Ramos (cell line): ENCODE results near the gene FAM149A.

Experiments used
- in situ Hi-C: fragments of 300-500 bp; cut with MboI; formaldehyde crosslinking; loops from one replicate; pipeline ENCODE4 v1.14.3; 2022; ENCODE audit warnings: low sequenced_read_pairs; ENCODE audit not compliant: unreplicated experiment

FAM149A gene

GRCh38 chr4:186104114-186104889 lies at the start of gene FAM149A:
Gene FAM149A, plus strand, starts transcription at chr4:186104704.
- in situ Hi-C loops, result no loop called here

GRCh38 chr4:186058253-186058979 lies 46.1 kb upstream of the FAM149A start:
- in situ Hi-C loops, result no loop called here

- in situ Hi-C loops, result no loop called here
Measured at GRCh38 chr4:186058980-186059316, 45.6 kb upstream of the FAM149A start.

- in situ Hi-C loops, result no loop called here
Measured at GRCh38 chr4:186061921-186062320, 42.6 kb upstream of the FAM149A start.

GRCh38 chr4:186067757-186068385 lies 36.6 kb upstream of the FAM149A start:
- in situ Hi-C loops, result no loop called here

- in situ Hi-C loops, result no loop called here
Measured at GRCh38 chr4:186068581-186069348, 35.7 kb upstream of the FAM149A start, which contains the start of gene TLR3. Gene TLR3, plus strand, starts transcription at chr4:186069156. Its CDS starts 7,464 bp downstream, at chr4:186076620.

- in situ Hi-C loops, result no loop called here
Measured at GRCh38 chr4:186069729-186070128, 34.8 kb upstream of the FAM149A start.

GRCh38 chr4:186072516-186072915 lies 32.0 kb upstream of the FAM149A start:
- in situ Hi-C loops, result no loop called here

GRCh38 chr4:186074189-186074588 lies 30.3 kb upstream of the FAM149A start:
- in situ Hi-C loops, result no loop called here

GRCh38 chr4:186078981-186079638 lies 25.4 kb upstream of the FAM149A start:
- in situ Hi-C loops, result no loop called here

- in situ Hi-C loops, result no loop called here
Measured at GRCh38 chr4:186079694-186080093, 24.8 kb upstream of the FAM149A start.

GRCh38 chr4:186081202-186081807 lies 23.2 kb upstream of the FAM149A start:
- in situ Hi-C loops, result no loop called here

- in situ Hi-C loops, result no loop called here
Measured at GRCh38 chr4:186082221-186082620, 22.3 kb upstream of the FAM149A start.

- in situ Hi-C loops, result no loop called here
Measured at GRCh38 chr4:186088523-186088922, 16.0 kb upstream of the FAM149A start.

GRCh38 chr4:186092296-186092695 lies 12.2 kb upstream of the FAM149A start:
- in situ Hi-C loops, result no loop called here

- in situ Hi-C loops, result no loop called here
Measured at GRCh38 chr4:186095406-186095805, 9.1 kb upstream of the FAM149A start.

- in situ Hi-C loops, result no loop called here
Measured at GRCh38 chr4:186096681-186097165, 7.8 kb upstream of the FAM149A start.

- in situ Hi-C loops, result no loop called here
Measured at GRCh38 chr4:186097386-186097785, 7.1 kb upstream of the FAM149A start.

GRCh38 chr4:186102931-186103330 lies 1.6 kb upstream of the FAM149A start:
- in situ Hi-C loops, result no loop called here
